Bronchial epithelial cell (primary cell): Measurements from ENCODE around the gene BRMS1. TPM values are rescaled to one million over a fixed set of nuclear protein-coding genes. Genes with fewer than 3 reads are reported as not detected.

ENCODE experiments used
- DNase-seq: peaks from one replicate; pipeline ENCODE4 v3.0.0-alpha.2; 2010; ENCODE audit warnings: low read depth
- FAIRE-seq: peaks from 2 replicates; lab custom pipeline; 2011; peaks lifted over from hg19 to GRCh38; lab: Jason Lieb, UNC
- H3K27me3 ChIP-seq: 2 replicates; pipeline ENCODE4 v1.5.1; 2011; ENCODE audit warnings: low read length; ENCODE audit not compliant: control insufficient read depth, insufficient read depth
- H3K36me3 ChIP-seq: 2 replicates; pipeline ENCODE4 v1.5.1; 2011; ENCODE audit warnings: low read length; ENCODE audit not compliant: control insufficient read depth, insufficient read depth
- H3K4me3 ChIP-seq: 2 replicates; pipeline ENCODE4 v1.5.1; 2011; ENCODE audit warnings: mild to moderate bottlenecking, low read depth, low read length, control low read depth
- total RNA-seq: library from RNA; depleted of rRNA; stranded (reverse); fragments of >200 nt; gene quantifications from 2 replicates; pipeline ENCODE4 v1.2.1, GENCODE V29; 2014
- TF ChIP-seq, protein P1 (sequence below): IDR thresholded peaks from 2 replicates; pipeline ENCODE4 v1.5.1; 2011; ENCODE audit warnings: mild to moderate bottlenecking, moderate library complexity, low read length, control low read depth, inconsistent platforms; ENCODE audit not compliant: insufficient read depth, severe bottlenecking

Gene BRMS1
- total RNA-seq, 1 donor from 2014 or later = 81.6 TPM

DNA sequence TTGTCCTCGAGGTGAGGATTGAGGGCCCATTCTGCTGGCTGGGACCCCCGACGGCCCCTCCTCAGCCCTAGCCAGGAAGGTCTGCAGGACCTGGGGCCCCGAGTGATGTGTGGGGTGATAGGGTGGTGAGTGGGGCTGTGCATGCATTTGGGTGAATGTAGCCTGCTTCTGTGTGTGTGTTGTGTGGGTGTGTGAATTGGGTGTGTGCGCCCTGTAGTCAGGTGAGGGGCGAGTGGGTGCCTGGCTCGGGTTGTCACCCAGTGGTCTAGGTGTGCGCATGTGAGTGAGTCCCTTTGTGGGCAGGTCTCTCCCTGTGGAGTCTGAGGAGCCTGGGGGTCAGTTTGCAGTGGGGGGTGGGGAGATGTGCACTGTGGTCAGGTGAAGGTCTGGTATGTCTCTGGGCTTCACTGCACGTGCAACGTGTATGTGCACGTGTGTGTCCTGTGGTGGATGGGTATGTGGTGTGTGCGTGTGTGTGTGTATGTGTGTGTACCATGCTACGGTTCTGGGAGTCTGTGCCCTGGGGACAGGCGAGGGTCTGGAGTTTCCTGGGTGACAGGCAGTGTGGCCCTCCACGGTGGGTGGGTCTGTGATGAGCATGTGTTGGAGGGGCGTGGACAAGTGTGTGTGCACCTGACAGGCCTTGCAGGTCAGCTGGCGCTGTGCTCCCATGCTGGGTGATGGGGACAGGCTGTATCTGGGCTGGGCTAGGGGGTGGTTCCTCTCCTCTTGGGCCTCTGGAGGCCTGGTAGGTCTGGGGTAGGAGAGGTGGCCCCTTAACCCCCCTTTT is 52.2 kb downstream of the BRMS1 start:
- H3K36me3 ChIP-seq = peaks cover 1% of the 10 kb centered on the region
- DNase-seq (no peak), FAIRE-seq (peak; percentile 58)
- H3K4me3 ChIP-seq = no peak overlapping the region
- peaks cover 9% of the 10 kb centered on the region for H3K27me3 ChIP-seq
- TF ChIP-seq, protein P1, sequence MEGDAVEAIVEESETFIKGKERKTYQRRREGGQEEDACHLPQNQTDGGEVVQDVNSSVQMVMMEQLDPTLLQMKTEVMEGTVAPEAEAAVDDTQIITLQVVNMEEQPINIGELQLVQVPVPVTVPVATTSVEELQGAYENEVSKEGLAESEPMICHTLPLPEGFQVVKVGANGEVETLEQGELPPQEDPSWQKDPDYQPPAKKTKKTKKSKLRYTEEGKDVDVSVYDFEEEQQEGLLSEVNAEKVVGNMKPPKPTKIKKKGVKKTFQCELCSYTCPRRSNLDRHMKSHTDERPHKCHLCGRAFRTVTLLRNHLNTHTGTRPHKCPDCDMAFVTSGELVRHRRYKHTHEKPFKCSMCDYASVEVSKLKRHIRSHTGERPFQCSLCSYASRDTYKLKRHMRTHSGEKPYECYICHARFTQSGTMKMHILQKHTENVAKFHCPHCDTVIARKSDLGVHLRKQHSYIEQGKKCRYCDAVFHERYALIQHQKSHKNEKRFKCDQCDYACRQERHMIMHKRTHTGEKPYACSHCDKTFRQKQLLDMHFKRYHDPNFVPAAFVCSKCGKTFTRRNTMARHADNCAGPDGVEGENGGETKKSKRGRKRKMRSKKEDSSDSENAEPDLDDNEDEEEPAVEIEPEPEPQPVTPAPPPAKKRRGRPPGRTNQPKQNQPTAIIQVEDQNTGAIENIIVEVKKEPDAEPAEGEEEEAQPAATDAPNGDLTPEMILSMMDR = no peak

DNA sequence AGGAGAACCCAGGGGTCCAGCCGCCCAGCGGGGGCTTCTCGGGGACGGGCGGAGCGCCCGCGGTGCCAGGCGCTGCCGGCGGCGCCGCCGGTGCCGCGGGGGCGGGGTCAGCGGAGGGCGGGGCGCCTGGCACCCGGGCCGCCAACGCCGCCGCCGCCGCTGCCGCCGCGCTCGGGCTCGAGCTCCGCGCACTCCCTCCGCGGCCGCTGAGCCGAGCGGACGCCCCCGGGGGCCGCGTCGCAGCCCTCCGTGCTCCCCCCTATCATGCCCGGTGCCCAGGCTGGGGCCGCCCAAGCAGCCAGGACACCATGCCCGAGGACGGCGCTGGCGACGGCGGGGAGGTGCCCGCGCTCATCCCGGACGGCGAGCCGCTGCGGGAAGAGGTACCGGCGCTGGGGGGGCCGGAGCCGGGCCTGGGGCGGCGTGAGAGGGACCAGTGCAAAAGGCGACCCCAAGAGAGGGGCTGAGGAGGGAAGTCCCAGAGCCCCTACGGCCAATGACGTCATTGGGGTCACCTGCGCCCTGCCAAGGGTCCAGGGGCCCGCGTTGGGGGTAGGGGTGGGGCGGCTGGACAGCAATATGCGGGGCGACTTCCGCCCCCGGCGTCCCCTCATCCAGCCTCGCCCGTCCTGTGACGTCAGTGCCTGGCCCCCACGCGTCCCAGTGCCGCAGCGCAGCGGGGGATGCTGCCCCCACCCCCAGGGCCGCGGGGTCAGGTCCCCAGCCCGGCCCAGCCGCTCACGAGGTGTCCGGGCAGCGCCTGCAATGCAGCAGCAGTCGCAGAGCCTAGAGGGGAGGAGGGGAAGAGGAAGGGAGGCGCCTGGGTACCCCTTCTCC is 53.0 kb downstream of the BRMS1 start, which contains the start of gene TMEM151A:
Gene TMEM151A (plus strand): TSS at position 189 of the 837 bp plus-strand sequence. CDS start 120 bp downstream, at position 309.
- no peak for DNase-seq
- peaks cover 9% of the 10 kb centered on the region for H3K27me3 ChIP-seq
- FAIRE-seq = no peak
- H3K36me3 ChIP-seq = peaks cover 1% of the 10 kb centered on the region
- H3K4me3 ChIP-seq = peak within 1 kb of the TSS; percentile 29
- TF ChIP-seq, protein P1 = no peak

- Histone ChIP-seq H3K36me3 (peaks cover 4% of the 10 kb centered on the region), H3K4me3 (no peak overlapping the region), H3K27me3 (peaks cover 9% of the 10 kb centered on the region)
- FAIRE-seq (no peak), DNase-seq (no peak)
- TF ChIP-seq, protein P1 = no peak
These were observed 53.6 kb downstream of the BRMS1 start for GRCh38 chr11:66291303-66291705.

GRCh38 chr11:66290330-66290621 is 54.6 kb downstream of the BRMS1 start:
- FAIRE-seq (no peak), DNase-seq (no peak)
- Histone ChIP-seq H3K4me3 (no peak overlapping the region), H3K36me3 (peaks cover 8% of the 10 kb centered on the region), H3K27me3 (peaks cover 9% of the 10 kb centered on the region)
- TF ChIP-seq, protein P1 = no peak

DNA sequence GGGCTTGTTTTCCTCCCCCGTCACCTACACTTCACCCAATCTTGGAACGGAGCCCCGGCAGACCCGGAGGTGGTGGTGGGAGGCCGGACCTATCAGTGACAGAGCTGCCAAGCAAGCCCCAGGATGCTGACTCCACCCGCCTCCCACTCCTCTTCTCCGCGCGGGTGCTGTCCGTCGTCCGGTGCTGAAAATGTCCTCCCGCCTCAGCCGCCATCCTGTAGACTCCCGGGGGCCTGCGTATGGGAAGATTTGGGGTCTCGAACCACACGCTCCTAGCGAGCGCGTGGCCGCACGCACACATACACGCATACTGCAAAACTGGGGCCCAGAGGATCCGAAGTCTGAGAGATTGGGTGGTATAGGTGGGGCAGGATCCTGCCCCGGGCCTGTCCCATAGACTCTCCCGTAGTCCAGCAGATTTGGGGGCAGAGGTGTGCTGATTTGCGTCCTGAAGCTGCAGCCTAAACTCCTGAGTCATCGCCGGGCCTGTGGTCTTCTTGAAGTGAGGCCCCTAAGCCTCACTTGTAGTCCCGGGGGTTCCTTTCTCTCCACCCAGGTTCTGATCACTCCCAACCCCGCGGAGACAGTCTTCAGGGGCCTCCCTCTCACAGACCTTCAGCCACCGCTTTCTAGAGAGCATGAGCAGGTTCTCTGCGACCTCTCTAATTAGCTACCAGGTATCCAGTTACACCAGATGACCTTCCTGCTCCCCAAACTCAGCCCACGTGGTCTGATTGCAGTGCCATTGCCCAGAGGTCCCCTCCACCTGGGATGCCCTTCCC is 55.2 kb downstream of the BRMS1 start:
- FAIRE-seq = no peak
- peaks cover 9% of the 10 kb centered on the region for H3K27me3 ChIP-seq
- no peak for DNase-seq
- H3K36me3 ChIP-seq = peaks cover 13% of the 10 kb centered on the region
- TF ChIP-seq, protein P1 = no peak
- H3K4me3 ChIP-seq = peak overlapping the region; percentile 66
